Measurements from ENCODE around the gene AOPEP.
A peak's percentile ranks its signal among the peaks of the same experiment; 100 is the strongest.
"Not testable (repeated sequence)": the region's sequence is repeated elsewhere in the genome, so short reads cannot be mapped to it uniquely, and the experiment has no call there.

Gene AOPEP

DNA sequence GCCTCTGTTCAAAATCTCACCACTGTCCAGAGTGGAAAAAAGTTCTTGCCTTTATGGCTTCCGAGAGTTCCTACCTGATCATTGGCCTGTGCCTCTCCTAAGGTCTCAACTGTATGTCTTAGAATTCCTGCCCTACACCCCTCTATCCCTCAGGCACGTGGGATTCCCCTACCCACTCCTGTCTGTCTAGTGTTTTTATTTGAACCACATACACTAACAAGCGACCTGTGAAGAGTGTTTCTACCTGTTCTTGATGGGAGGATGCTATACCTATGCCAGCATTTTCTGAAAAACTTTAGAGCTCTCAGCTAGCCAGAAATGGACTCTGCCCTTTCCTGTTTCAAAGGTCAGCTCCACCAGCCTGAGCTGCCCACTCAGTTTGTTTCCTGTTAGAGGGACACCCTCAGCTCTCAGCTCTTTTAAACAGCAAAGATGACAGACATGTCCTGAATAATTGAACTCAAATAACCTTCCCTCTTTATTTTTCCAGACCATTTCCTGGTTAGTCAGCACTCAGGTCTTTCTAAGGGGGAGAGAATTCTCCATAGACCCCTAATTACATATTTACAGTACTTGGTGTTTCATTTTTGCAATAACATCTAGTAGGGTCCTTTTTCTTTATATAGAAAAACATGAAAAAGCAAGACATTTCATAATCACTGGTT, 214.8 kb downstream of the AOPEP start:
- no peak for DNase-seq

DNA sequence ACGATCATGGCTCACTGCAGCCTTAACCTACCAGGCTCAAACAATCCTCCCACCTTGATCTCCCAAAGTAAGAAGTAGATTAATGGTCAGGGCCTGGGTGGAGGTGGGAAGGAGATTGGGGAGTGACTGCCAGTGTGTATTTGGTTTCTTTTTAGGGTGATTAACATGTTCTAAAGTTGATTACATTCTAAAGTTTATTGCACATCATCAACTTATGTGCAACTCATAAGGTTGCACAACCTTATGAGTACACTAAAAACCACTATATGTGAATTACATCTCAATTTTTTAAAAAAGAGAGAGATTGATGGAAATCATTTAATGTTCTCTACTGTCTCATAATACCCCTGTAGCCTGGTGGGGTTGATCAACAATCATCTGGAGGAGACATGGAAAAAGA, 218.1 kb downstream of the AOPEP start:
- no peak for DNase-seq

DNA sequence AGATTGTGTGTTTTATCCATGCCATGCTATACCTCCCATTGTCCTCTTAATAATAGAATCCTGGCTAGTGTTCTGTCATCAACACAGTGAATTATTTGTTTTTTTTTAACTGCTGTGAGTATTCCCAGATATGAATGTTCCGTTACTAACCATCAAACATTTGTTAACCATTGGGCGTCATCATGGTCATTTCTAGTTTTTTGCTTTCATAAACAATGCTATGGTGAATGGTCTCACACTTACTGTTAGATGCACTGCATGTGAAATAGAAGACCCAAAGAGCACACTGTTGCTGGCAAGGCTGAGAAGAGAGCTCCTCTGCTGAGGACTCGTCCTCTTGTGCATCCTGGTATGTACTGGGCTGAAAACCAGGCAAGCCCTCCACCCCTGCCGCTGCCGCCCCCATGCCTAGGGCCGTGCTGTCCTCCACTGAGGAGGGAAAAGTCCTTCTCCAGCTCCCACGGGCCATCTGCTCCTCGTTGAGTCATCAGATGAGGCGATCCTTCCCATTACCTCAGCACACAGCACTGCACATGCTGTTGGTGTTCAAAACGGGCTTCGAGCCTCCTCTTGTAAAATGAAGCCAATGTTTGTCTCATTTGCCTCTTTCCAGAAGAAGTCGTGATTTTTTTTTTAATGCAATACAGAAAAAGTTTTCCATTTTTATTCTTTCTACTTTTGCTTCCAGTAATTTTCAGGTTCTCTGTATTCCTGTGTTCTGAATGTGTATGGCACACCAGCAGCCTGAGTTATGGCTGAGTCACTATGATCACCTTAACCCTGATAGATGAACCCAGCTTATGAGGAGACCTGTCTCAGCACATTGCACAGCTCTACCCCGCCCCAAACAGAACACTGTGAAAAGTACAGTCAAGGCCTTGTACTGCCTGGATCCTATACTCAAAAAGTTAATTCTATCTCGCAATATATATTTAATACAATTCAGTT, 219.0 kb downstream of the AOPEP start:
- DNase-seq, result no peak

DNA sequence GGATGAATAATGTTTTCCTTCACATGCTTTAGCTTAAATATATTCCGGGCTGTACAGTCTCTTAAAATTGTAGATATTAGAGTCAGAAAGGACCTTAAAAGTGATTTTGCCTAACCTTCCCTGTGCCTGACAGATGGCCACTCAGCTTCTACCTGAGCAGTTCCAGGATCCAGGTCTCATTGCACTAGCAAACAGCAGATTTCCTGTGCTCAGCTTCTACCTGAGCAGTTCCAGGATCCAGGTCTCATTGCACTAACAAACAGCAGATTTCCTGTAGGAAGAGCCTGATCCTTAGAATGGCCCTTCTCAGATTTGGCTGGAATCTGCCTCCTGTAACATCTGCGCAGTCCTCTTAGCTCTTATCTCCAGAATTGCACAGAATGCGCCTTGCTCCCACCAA, 219.8 kb downstream of the AOPEP start:
- DNase-seq, result no peak

DNA sequence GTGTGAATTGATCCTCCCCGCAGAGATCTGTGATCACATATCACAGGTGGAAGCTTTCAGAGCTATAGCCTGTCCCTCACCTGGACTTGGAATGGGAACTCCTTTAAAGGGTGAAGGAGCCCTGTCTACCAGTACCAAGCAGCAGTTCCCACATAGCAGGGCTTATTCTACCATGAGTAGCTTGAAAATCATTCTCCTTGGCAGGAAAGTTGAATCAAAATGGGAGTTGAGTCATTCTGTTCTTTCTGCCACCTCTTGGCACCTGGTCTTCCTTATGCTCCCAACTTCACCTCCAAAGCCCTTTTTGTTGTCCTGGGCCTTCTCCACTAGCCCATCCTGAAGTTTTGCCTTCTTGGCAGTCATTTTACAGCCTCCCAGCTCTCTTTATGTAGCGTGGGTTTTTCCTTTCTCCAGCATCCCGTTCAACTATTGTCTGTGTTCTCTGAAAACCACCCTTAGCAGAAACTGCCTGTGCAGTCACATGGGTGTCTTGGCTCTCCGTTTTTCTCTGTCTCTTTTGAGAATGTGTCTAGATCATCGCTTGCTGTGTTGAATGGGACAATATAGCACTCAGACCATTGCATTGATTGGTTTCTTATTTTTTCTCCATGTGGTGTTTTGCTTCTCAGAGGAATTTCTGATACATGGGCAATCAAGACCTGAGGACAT, 222.2 kb downstream of the AOPEP start:
- no peak for DNase-seq

DNA sequence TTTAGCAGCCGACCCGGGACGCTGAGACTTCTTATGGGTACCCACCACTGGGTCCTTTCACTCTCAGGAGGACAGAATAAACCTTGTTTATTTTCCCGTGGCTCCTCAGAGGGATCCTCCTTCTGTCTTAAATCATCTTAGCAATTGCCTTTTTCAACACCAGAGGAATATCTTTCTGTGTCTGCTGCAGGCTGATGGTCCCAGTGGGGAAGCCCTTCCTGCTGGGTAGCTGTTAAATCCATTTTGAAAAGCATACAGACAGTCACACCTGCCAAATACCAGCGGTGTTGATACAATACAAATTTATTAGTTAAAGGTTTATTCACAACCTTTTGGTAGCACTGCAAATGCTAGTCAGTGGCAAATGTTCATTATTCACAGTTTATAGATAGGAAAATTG, 222.9 kb downstream of the AOPEP start:
- no peak for DNase-seq

DNA sequence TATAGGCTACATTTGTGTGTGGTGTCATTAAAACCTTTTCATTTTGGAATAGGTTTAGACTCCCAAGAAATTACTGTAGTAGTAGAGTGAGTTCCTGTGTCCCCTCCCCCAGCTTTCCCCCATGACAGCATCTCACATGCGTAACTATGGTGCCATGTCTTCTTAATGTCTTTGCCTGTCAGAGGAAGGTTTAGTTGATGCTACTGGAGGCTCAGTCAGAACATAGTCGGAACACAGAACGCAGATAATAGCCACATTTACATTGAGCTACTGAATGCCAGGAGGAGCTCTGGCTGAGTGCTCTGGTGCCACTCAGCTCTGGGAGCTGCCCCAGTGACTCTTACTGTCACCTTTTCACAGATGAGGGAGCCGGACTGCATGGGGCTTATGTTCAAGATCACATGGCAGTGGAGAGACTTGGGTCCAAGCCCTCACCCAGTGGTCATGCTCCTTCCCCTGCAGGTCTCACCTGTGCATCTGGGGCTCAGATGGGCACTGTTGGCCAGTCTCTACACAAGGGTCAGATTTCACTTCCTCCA, 223.6 kb downstream of the AOPEP start:
- DNase-seq, result no peak

DNA sequence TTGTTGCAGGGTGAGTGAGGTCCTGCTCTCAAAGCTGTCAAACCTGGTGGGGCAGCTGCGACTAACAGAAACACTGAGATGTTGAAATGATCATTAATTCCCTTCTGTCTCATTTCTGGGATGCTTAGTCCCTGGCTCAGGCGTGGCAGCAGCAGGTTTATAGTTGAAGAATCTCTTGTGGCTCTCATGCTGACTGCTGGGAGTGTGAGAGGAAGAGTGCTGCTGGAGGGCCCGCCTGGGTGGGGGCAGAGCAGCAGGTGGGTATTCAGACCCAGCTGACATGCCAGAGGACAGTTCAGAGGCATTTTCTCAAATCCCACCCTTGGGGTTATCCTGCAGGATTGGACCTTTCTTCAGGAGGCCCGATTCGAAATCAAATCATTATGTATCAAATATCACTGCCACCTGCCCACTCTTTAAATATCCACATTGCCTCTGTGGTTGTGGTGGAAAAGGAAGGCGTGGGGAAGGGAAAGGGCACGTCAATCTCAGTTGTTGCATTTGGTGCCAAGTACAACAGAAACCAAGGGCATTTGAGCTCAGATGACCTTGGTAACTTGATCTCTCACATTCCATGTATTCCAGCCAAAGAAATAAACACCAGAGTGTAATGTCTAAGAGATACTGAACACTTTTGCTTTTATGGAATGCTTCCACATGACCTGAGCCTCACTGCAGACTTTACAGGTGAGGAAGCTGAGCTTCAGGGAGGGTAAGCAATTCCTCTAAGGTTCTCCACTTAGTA, 224.3 kb downstream of the AOPEP start:
- DNase-seq, result no peak

DNA sequence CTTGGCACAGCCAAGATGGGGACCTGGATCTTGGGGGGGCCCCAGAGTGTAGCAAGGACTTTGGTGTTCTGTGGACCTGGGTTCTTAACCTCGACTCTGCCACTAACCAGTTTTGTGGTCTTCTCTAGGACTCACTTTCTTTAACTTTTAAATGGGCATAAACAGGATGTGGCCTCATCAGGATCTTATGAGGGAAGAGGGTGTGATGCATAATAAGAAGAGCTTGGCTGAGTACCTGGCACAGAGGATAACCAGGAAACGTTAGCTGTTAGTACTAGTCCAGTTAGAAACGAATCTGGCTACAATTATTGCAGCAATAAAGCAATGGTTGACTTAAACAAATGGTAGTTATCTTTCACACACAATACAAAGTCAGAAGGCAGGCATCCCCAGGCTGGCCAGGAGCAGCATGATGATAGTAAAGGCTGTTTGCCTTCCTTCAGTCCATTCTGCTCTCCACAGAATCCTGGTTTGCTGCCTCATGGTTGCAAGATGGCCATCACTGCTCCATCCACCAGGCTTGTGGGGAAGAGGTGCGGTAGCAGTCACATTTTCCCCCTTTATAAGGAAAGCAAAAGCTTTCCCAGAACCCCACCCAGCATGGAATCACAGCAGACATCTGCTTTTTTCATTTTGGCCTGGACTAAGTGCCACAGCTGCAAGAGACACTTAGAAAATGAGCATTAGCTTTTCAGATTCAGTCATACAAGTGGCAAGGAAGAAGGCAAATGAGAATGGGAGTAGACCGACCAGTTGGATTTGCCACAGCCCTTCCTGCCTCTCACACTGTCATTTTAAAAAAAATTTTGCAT, 225.0 kb downstream of the AOPEP start:
- no peak for DNase-seq

DNA sequence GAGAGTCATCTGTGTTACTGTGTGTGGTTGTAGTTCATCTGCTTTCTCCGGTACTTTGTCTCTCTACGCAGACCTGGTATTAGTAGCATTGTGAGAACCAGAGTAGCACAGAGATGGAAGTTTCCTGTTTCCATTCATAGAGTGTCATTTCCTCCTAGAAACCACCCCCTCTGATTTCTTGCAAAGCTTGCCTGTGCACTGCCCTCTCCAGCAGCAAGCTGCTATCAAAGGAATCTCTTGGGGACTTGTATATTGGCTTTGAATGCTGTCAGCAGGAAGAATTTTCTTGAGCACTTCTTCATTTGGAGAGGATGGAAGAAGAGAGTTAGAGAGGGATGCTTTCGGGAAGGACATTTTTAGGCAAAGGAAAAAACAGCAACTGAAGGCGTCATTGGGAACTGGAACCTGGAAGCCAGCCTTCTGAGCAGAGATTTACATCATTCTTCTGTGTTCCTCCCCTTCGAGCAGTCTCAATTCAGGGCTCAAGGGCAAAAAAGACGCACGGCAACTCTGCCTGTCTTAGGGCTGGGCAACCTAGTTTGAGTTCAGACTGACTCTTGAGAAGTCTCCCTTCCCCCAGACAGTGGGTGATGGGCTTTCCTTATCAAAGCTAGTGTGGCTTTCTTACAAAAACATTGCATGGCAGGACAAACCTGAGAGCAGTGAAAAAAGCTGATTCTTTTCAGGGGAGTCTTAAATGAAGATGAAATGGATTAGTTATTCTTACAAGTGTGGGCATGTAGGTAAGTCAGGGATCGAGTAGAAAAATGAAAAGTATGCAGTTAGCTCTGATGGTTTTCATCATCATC, 226.3 kb downstream of the AOPEP start:
- DNase-seq, result peak; percentile 10

DNA sequence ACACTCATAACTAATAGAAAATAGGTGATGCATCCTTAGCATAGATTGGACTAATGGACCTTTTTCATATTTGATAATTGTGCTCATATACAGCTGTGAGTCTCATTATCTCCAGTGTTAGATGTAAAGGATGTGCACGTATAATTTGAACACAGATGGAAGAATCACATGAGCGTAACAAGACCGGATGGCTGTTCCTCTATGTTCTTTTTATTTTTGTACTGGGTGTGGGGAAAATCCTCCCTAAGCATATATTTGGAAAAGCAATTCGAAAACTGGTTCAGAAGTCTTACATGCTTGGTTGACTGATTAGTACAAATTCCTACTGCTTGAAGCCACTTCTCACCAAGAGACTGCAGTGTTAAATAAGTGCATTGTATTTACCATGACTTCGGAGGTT, 230.2 kb downstream of the AOPEP start:
- DNase-seq, result no peak

DNA sequence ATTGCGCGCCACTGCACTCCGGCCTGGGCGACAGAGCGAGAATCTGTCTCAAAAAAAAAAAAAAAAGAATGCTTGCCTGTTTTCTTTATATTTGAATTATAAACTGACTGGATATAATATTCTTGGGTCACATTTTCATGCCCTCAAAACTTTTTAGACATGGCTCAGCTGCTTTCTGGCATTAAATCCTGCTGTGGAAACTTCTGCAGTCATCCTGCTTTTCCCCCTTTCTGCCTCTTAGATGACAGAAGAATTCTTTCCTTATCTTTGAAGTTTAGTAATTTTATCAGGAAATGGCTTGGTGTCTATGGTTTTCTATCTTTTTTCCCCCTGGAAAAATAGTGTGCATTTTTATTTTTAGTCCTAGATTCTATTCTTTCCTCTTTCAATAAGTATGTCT, 234.5 kb downstream of the AOPEP start:
- DNase-seq, result no peak

DNA sequence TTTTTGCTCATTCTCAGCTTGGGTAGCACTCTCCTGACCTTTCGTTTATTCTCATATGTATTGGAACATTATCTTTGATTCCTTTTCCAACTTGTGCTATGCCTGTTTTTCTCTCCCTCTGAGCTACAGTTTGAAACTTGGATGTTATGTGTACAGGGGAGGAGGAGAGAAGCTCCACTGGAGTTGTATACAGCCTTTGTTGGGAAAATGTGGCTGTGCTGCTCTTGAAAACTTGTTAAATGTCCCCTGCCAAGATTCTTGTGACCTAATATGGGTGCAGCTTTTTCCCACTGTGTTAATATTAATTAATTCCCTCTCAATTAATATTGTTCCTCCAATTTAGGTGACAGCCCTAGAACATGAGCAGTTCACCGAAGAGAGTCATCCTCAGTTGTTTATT, 235.4 kb downstream of the AOPEP start:
- no peak for DNase-seq

DNA sequence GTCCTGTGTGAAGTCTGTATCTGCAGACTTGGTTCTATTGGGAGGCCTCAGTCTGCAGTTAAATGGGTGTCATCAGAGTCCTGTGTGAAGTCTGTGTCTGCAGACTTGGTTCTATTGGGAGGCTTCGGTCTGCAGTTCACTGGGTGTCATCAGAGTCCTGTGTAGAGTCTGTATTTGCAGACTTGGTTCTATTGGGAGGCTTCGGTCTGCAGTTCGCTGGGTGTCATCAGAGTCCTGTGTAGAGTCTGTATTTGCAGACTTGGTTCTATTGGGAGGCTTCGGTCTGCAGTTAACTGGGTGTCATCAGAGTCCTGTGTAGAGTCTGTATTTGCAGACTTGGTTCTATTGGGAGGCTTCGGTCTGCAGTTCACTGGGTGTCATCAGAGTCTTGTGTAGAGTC, 239.1 kb downstream of the AOPEP start:
- DNase-seq, result not testable (repeated sequence)

DNA sequence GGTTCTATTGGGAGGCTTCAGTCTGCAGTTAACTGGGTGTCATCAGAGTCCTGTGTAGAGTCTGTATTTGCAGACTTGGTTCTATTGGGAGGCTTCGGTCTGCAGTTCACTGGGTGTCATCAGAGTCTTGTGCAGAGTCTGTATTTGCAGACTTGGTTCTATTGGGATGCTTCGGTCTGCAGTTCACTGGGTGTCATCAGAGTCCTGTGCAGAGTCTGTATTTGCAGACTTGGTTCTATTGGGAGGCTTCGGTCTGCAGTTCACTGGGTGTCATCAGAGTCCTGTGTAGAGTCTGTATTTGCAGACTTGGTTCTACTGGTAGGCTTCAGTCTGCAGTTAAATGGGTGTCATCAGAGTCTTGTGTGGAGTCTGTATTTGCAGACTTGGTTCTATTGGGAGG, 239.5 kb downstream of the AOPEP start:
- DNase-seq, result not testable (repeated sequence)

DNA sequence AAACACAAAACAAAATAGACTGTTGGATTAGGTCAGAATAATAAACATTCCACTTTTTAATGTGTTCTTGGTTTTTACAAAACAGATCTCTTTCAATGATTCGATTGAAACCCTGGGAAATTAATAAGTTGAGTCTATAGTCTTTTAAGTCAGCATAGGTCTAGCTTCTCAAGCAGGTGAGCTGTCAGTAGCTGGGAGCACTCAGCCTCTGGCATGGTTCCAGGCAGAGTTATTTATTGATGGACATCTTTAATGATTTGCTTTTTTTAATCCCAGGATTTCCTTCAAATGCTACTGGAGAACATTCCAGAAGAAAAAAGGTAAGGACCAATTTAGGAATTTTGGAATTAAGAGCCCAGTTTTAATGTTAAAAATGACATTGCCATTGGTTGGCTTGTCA, 241.0 kb downstream of the AOPEP start:
- DNase-seq, result no peak

DNA sequence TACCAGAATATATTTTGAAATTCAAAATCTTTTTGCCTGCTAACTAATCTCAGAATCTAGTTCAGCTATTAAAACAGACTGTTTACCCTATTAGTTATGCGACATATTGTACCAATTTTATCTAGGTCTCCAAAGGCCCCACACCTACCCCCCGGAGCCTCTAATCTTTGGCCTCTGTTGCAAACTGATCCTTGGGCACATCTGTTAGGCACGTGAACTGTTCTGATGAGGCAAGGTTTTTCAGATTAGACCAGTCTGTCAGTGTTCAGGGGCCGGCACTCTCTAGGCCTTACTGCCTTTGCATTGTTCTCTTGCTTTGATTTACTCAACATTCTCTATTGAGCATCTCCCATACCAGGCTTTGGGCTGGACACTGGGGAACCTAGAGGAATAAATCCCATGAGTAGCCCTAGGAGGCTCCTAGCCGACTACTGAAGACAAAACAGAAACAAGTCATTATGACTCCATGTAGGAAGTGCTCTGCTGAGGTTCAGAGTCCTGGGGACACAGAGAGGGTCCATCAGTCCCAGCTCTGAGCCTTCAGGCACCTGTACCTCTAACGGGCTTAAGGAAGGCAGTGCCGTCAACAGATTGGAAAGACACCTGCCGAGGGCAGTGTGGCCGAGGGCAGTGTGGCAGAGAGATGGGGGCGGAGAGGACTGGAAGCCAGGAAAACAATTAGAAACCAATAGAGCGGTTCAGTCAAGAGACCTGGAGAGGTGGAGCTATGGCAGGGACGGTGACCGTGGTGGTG, 245.1 kb downstream of the AOPEP start:
- no peak for DNase-seq

DNA sequence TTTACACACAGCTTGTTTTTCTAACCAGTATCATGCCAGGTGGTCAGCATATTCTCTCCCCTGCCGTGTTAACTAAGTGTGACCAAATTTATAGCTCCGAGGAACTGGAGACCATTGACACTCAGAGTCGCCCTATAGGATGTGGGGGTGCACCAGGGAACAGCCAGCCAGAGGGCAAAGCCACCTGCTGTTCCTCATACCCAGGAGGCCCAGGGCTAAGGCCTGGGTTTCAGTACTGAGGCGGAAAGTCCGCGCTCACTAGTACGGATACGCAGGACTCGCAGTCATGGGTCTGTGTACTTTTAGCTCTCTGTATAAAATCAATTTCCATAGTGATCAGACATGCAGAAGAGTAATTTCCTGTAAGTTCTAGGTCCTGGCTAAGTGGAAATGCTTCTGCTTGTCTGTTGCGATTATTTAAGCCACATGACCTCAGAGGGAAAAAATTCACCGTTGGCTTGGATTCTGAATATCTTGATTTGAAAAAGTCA, 247.0 kb downstream of the AOPEP start:
- DNase-seq, result no peak

DNA sequence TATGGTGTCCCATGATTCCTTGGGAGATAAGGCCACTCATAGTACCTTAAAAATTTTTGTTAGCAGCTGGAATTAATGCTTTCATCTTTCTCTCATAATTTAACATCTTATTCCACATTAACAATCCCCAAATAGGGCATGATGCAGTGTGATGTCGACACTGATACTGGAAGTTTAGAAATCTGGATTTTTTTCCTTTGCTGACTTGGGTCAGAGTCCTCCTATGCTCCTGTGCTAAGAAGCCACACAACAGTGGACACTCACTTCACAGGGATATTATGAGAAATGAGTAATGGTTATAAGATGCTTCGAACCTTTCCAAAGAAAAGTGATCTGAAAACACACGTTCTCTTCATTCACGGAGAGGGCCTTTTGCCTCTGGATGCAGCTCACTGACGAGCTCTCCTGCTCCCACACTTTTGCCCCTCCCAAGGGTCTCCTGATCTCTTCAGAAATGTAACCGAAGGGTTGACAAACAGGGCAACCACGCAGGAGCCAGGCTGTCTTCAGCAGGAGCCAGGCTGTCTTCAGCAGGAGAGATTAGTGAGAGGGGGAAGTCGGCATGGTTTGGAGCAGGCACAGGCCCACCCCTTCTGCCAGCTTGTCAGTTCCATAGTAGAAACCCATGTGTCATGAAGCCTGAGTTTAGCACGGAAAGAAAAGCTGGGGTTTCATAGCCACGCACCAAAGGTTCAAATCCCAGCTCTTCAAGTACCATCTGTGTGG, 247.8 kb downstream of the AOPEP start:
- no peak for DNase-seq

All from hematopoietic multipotent progenitor cell treated with erythropoietin and hydrocortisone succinate and interleukin-3 and kit ligand, for 4 days (in vitro differentiated cells).